Endothelial cell of umbilical vein (primary cell): ENCODE results near the gene CBX5. TPM values are rescaled to one million over a fixed set of nuclear protein-coding genes. Genes with fewer than 3 reads are reported as not detected.

ENCODE experiments used
- BruUV-seq: library from RNA; stranded (reverse); fragments of 400-500 nt; replicated peaks from 2 replicates; lab custom pipeline; 2021; lab: Mats Ljungman, UMichigan
- CTCF ChIA-PET: fragments of 300-600, 350-600 bp; sonication (Branson Sonifier 250); formaldehyde crosslinking; loops from one replicate; lab custom pipeline; 2021; ENCODE audit warnings: antibody characterized with exemption, inconsistent platforms; lab: Charles Lee
- POLR2A ChIA-PET: fragments of 300-600, 350-600 bp; sonication (Branson Sonifier 250); formaldehyde crosslinking; loops from one replicate; lab custom pipeline; 2021; ENCODE audit warnings: antibody characterized with exemption, inconsistent platforms; lab: Charles Lee
- DNase-seq: peaks from one replicate; pipeline ENCODE4 v3.0.0-alpha.2; 2011; ENCODE audit warnings: low read depth, low spot score
- FAIRE-seq: peaks from 2 replicates; lab custom pipeline; 2011; peaks lifted over from hg19 to GRCh38; lab: Jason Lieb, UNC
- H2AFZ ChIP-seq: 2 replicates; pipeline ENCODE4 v1.6.0; 2012; ENCODE audit warnings: low read depth, low read length, control low read depth, inconsistent platforms
- H3K27ac ChIP-seq: 2 replicates; pipeline ENCODE4 v1.5.1; 2011; ENCODE audit warnings: low read depth, mild to moderate bottlenecking, control low read depth, low read length, moderate library complexity; ENCODE audit not compliant: insufficient read depth
- H3K27me3 ChIP-seq, 2 experiments: 2 replicates each; pipeline versions ENCODE4 v1.6.0 to v1.6.1; 2011; ENCODE audit warnings: low read length in 2 of 2, mixed read lengths in 1 of 2; ENCODE audit not compliant: control insufficient read depth in 2 of 2, insufficient read depth in 2 of 2
- H3K36me3 ChIP-seq, 2 experiments: 2 replicates in 1 of 2; 3 replicates in 1 of 2; pipeline ENCODE4 v1.5.1; 2011; ENCODE audit warnings: low read length in 2 of 2, mild to moderate bottlenecking in 1 of 2, moderate library complexity in 1 of 2; ENCODE audit not compliant: control insufficient read depth in 2 of 2, insufficient read depth in 2 of 2; ENCODE audit errors: extremely low read depth in 1 of 2
- H3K4me1 ChIP-seq: 3 replicates; pipeline ENCODE4 v1.5.1; 2011; ENCODE audit warnings: mild to moderate bottlenecking, low read length; ENCODE audit not compliant: control insufficient read depth, insufficient read depth; ENCODE audit errors: extremely low read depth
- H3K4me2 ChIP-seq: 2 replicates; pipeline ENCODE4 v1.6.1; 2011; ENCODE audit warnings: low read length, control low read depth, mixed read lengths; ENCODE audit not compliant: insufficient read depth
- H3K4me3 ChIP-seq, 3 experiments: fragments of 200-600 bp in 1 of 3; sonication (generic), shearing (Covaris generic) in 1 of 3; replicated peaks in 1 of 3; 2 replicates each; pipeline ENCODE4 v1.5.1; 2011 to 2016; ENCODE audit warnings: control low read depth in 3 of 3, low read length in 3 of 3, mild to moderate bottlenecking in 2 of 3, inconsistent platforms in 1 of 3, low read depth in 1 of 3, moderate library complexity in 1 of 3; ENCODE audit not compliant: insufficient read depth in 1 of 3
- H3K79me2 ChIP-seq: 2 replicates; pipeline ENCODE4 v1.6.0; 2012; ENCODE audit warnings: low read length, inconsistent platforms; ENCODE audit not compliant: control insufficient read depth, insufficient read depth
- H3K9ac ChIP-seq: replicated peaks from 2 replicates; pipeline ENCODE3; 2011; ENCODE audit warnings: low read length, control low read depth; ENCODE audit not compliant: insufficient read depth; ENCODE audit errors: extremely low read depth
- H3K9me1 ChIP-seq: replicated peaks from 3 replicates; pipeline ENCODE4 v1.6.0; 2011; ENCODE audit warnings: mild to moderate bottlenecking, low read length; ENCODE audit not compliant: control insufficient read depth, insufficient read depth; ENCODE audit errors: extremely low read depth
- H3K9me3 ChIP-seq: replicated peaks from 2 replicates; pipeline ENCODE4 v1.5.1; 2012; ENCODE audit warnings: low read length, inconsistent platforms; ENCODE audit not compliant: control insufficient read depth, insufficient read depth
- H4K20me1 ChIP-seq: replicated peaks from 2 replicates; pipeline ENCODE3; 2011; ENCODE audit warnings: mild to moderate bottlenecking, low read length; ENCODE audit not compliant: control insufficient read depth, insufficient read depth; ENCODE audit errors: extremely low read depth
- EZH2 ChIP-seq: IDR thresholded peaks from 2 replicates; pipeline ENCODE4 v1.6.1; 2012; ENCODE audit warnings: borderline replicate concordance, low read depth, mild to moderate bottlenecking, moderate library complexity, low read length, inconsistent platforms; ENCODE audit not compliant: severe bottlenecking
- FOS ChIP-seq: IDR thresholded peaks from 2 replicates; pipeline ENCODE4 v1.6.1; 2011; ENCODE audit warnings: mild to moderate bottlenecking, low read length, moderate library complexity, borderline replicate concordance; ENCODE audit not compliant: insufficient read depth
- JUN ChIP-seq: IDR thresholded peaks from 2 replicates; pipeline ENCODE4 v1.6.1; 2011; ENCODE audit warnings: borderline replicate concordance, low read depth; ENCODE audit not compliant: insufficient read length, insufficient read depth
- MYC ChIP-seq: IDR thresholded peaks from one replicate; pipeline ENCODE4 v1.6.1; 2011; ENCODE audit warnings: mild to moderate bottlenecking, low read depth, low read length
- POLR2A ChIP-seq: IDR thresholded peaks from 2 replicates; pipeline ENCODE4 v1.6.1; 2012; ENCODE audit warnings: low read depth, mild to moderate bottlenecking, control low read depth, low read length
- dilution Hi-C: fragments of 300-500 bp; cut with MboI; formaldehyde crosslinking; loops from one replicate; pipeline ENCODE4 v1.15.0; 2019; ENCODE audit warnings: low sequenced_read_pairs; ENCODE audit not compliant: extremely low pct_ligation_motif_present
- intact Hi-C: fragments of 100-400 bp; cut with micrococcal nuclease; formaldehyde crosslinking; loops from one replicate; pipeline ENCODE4 v1.10.0; 2022
- polyA plus RNA-seq, 4 experiments: library from polyadenylated mRNA; depleted of rRNA in 3 of 4; stranded (reverse) in 3 of 4; unstranded in 1 of 4; fragments of >200 nt; gene quantifications; 2 replicates each; pipeline versions ENCODE4 v1.2.1 to v1.2.3, GENCODE V29; 2011 to 2012; ENCODE audit warnings: missing spikeins in 1 of 4
- total RNA-seq: library from RNA; stranded (reverse); gene quantifications from 2 replicates; pipeline ENCODE4 v1.2.3, GENCODE V29; 2021
- TF ChIP-seq, protein P1 (sequence below), 2 donors: IDR thresholded peaks; 1 replicate in 1 of 2; 2 replicates in 1 of 2; pipeline ENCODE4 v1.5.1; 2011; ENCODE audit warnings: low read length in 2 of 2, mild to moderate bottlenecking in 2 of 2, moderate library complexity in 2 of 2, control low read depth in 1 of 2, inconsistent platforms in 1 of 2, low read depth in 1 of 2; ENCODE audit not compliant: insufficient read depth in 1 of 2; ENCODE audit errors: extremely low read depth in 1 of 2
- TF ChIP-seq, protein P2 (sequence below): IDR thresholded peaks from 2 replicates; pipeline ENCODE4 v1.6.1; 2011; ENCODE audit not compliant: insufficient read depth, insufficient read length

The CBX5 gene
- total and polyA plus RNA-seq, 2 donors (not counting 3 experiments of a cell fraction or from before 2014, with no cell fraction given) = 22.8 to 111 TPM

DNA sequence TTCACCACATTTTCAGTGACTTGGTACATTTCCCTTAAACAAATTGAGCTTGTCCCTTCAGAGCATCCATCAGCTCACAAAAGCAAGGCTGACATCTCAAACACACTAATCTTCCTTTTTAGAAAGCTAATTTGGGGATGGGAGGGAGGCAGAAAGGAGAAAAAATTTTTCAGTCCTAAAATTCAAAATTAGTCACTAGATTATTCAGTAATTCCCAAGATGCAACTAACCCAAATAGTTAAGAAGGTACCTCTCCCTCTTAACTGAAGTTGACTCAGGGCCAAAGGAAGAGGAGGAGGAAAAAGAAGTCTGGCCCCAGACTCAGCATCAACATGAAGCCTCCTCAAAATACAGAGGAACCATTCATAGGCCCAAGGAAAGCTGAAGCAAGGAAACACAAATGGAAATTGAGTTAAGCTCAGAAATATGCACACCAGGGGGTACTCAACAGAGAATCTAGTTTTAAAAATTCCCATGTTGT is 21.7 kb downstream of the CBX5 start:
- H3K9me1 ChIP-seq = no peaks in the 10 kb centered on the region
- peak overlapping the region; percentile 74 for H3K27ac ChIP-seq
- no TSS peak for BruUV-seq
- peaks cover 7 to 11% of the 10 kb centered on the region in 2 experiments for H3K36me3 ChIP-seq
- peak overlapping the region in 1 of 3 experiments; percentile 76 for H3K4me3 ChIP-seq
- no peaks in the 10 kb centered on the region for H4K20me1 ChIP-seq
- no peak for DNase-seq
- H3K4me2 ChIP-seq = peak overlapping the region; percentile 91
- H3K9me3 ChIP-seq = no peaks in the 10 kb centered on the region
- H3K79me2 ChIP-seq = peaks cover 45% of the 10 kb centered on the region
- H3K9ac ChIP-seq = peak overlapping the region; percentile 74
- H3K27me3 ChIP-seq = no peaks in the 10 kb centered on the region
- no peak for FAIRE-seq
- dilution Hi-C loops = no loop called here
- ChIA-PET CTCF (interaction anchor here (1.1 to 3.7 kb wide), 5 partner anchors 16 to 112 kb away, joined by 3 to 13 read pairs (median 5); partner anchors contain the start of genes CBX5 and HNRNPA1), POLR2A (interaction anchor here (0.6 to 6.6 kb wide), 2 partner anchors 15 to 22 kb away, joined by 3 to 29 read pairs; partner anchors contain the start of genes CBX5 and HNRNPA1)
- no peak overlapping the region for H2AFZ ChIP-seq
- intact Hi-C loops = loop anchor here (2.0 kb wide), 2 partner anchors 67 to 101 kb away; partner anchors contain the start of gene COPZ1
- TF ChIP-seq, protein P1, sequence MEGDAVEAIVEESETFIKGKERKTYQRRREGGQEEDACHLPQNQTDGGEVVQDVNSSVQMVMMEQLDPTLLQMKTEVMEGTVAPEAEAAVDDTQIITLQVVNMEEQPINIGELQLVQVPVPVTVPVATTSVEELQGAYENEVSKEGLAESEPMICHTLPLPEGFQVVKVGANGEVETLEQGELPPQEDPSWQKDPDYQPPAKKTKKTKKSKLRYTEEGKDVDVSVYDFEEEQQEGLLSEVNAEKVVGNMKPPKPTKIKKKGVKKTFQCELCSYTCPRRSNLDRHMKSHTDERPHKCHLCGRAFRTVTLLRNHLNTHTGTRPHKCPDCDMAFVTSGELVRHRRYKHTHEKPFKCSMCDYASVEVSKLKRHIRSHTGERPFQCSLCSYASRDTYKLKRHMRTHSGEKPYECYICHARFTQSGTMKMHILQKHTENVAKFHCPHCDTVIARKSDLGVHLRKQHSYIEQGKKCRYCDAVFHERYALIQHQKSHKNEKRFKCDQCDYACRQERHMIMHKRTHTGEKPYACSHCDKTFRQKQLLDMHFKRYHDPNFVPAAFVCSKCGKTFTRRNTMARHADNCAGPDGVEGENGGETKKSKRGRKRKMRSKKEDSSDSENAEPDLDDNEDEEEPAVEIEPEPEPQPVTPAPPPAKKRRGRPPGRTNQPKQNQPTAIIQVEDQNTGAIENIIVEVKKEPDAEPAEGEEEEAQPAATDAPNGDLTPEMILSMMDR (IDR thresholded peaks at IDR 0.05; ENCODE audit: extremely low read depth in 1 of 2, insufficient read depth in 1 of 2, low read depth in 1 of 2, low read length in 2 of 2) = no peak
- TF ChIP-seq POLR2A (no peak), EZH2 (no peak), MYC (no peak)
- peaks cover 40% of the 10 kb centered on the region for H3K4me1 ChIP-seq

DNA sequence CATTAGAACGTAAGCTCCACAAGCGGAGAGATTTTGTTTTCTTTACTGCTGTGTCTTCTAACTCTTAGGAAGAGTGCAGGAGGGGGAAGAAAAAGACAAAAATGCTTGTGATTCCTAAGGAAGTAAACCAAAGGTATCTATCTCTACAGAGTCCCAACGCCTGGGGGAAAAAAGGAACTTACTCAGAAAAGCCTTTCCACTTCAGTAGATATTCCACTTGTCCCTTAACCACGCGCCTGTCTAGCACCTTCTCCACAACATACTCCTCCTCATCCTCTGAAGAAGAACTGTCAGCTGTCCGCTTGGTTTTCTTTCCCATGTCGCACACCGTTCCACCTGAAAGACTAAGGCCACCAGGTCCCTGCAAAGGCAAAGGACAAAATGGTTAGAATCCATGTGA is 22.6 kb downstream of the CBX5 start:
- peaks cover 7 to 11% of the 10 kb centered on the region in 2 experiments for H3K36me3 ChIP-seq
- no peak for FAIRE-seq
- BruUV-seq = no TSS peak
- H3K27me3 ChIP-seq = no peaks in the 10 kb centered on the region
- H3K27ac ChIP-seq = no peak overlapping the region
- H3K4me3 ChIP-seq = no peak overlapping the region
- ChIA-PET CTCF (no interaction called here), POLR2A (interaction anchor here (6.6 kb wide), 1 partner anchor 23 kb away, joined by 29 read pairs; the partner anchor contains the start of genes CBX5 and HNRNPA1)
- intact Hi-C loops = no loop called here
- H3K9ac ChIP-seq = no peak overlapping the region
- H2AFZ ChIP-seq = no peak overlapping the region
- no peaks in the 10 kb centered on the region for H3K9me1 ChIP-seq
- H3K79me2 ChIP-seq = peaks cover 43% of the 10 kb centered on the region
- TF ChIP-seq, protein P2, sequence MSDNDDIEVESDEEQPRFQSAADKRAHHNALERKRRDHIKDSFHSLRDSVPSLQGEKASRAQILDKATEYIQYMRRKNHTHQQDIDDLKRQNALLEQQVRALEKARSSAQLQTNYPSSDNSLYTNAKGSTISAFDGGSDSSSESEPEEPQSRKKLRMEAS = no peak
- TF ChIP-seq FOS (no peak), EZH2 (no peak), JUN (no peak), POLR2A (no peak)
- H3K4me1 ChIP-seq = peaks cover 33% of the 10 kb centered on the region
- no peaks in the 10 kb centered on the region for H3K9me3 ChIP-seq
- no peaks in the 10 kb centered on the region for H4K20me1 ChIP-seq
- no peak overlapping the region for H3K4me2 ChIP-seq
- dilution Hi-C loops = no loop called here
- DNase-seq = no peak
